HG03066 (cell line): ENCODE measurements around the gene GLMN.

Experiments
- ATAC-seq: cut with Tn5 transposase; IDR thresholded peaks from one replicate; pipeline ENCODE4 v1.9.1; 2021; ENCODE audit warnings: low read depth; ENCODE audit not compliant: unreplicated experiment

GLMN gene

DNA sequence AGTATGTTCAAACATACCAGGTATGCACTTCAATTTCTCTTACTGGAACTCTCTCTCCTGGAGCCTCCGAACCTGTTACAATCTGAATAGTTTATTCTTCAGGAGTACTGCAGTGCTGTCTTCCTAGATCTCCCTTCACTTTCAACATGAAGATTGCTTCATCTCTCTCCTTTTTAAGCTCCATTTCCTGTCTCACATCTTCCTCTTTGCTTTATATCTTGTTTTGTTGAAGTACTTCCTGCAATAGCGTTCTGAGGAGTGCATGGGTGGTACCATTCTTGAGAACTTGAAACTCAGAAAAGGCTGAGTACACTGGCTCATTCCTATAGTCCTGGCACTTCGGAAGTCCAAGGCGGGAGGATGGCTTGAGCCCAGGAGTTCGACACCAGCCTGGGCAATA lies 96.8 kb downstream of the GLMN start:
- no peak for ATAC-seq
